GM18508 (cell line): Measurements from ENCODE around the gene PRRC2B.
"Not testable (repeated sequence)": the region's sequence is repeated elsewhere in the genome, so short reads cannot be mapped to it uniquely, and the experiment has no call there.

ENCODE experiments used
- ATAC-seq: cut with Tn5 transposase; IDR thresholded peaks from one replicate; pipeline ENCODE4 v1.9.1; 2021; ENCODE audit warnings: moderate number of reproducible peaks; ENCODE audit not compliant: insufficient read depth, unreplicated experiment

PRRC2B gene

DNA sequence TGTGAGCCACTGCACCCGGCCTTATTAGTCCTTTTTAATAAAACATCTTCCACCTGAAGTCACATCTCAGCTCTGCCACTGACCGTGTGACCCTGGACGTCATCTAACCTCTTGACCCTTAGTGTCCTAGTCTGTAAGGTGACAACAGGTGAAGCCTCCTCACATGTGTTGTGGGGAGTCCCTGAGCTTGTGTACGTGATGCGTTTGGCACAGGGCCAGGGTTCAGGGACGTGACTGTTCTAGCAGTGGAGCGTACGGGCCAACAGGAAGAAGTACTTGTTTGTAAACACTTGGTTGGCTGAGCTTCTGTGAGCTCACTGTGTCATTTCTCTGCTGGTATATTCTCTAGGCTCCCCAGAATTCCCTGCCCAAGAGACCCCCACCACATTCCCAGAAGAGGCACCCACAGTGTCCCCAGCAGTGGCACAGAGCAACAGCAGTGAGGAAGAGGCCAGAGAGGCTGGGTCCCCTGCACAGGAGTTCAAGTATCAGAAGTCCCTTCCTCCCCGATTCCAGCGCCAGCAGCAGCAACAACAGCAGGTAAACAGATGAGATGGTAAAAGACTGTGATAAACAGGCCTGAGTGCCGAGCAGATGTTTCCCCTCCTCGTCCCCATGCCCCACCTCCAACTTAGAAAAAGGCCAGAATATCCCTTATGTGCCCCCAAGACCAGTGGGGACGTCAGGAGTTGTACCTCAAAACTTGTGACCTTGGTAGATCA lies 73.5 kb downstream of the PRRC2B start:
- no peak for ATAC-seq

DNA sequence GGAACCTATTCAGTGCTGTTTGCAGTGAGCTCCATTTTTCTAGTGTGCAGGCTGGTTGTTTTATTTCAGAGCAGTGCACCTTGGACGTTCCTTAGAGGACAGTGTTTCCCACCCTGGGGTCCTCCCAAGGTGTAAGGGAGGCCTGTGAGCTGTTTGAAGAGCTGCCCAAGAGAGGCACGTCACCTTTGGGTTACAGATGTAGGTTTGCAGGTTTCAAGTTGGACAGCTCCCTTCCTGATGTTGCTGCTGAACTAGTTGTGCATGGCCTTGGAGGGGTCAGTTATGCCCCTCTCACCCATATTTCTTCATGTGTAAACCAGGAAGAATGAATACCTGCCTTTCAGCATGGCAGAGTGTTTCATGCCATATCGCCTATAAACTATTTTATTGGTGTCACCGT lies 74.1 kb downstream of the PRRC2B start:
- ATAC-seq: no peak

DNA sequence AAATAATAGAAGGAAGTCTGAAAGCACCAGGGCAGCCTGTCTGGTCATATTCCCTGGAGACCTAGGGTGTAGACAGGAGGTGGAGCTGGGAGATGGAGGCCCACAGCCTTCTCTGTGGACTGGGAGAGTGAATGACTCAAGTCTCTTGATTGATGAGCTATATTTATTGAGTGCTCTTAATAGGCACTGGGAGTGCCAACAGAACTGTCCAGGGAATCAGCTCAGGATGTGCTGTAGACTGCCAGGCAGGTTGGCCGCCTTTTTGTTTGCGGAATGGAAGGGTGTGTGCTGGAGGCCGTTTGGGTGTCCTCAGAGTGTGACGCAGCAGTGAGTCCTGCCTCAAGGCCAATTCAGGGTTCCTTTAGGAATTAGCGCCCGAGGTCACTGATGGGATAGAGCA lies 75.5 kb downstream of the PRRC2B start:
- ATAC-seq: no peak

DNA sequence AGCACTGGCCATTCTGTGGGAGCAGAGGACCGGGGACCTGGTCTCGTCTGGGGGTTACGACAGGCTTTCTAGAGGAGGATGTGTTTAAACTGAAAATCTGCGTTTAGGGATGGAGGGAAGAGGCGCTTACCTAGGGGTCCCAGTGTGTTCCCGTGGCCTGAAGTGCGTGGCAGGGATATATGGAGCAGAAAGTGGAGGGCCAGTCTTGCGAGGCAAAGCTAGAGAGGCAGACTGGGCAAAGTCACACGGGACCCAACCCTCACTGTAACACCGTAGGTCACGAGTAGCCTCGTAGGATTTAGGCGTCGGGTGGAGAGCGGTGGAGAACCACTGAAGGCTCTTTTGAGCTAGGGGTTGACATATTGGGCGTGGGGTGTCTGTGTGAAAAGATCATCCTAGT lies 76.1 kb downstream of the PRRC2B start:
- ATAC-seq: no peak

DNA sequence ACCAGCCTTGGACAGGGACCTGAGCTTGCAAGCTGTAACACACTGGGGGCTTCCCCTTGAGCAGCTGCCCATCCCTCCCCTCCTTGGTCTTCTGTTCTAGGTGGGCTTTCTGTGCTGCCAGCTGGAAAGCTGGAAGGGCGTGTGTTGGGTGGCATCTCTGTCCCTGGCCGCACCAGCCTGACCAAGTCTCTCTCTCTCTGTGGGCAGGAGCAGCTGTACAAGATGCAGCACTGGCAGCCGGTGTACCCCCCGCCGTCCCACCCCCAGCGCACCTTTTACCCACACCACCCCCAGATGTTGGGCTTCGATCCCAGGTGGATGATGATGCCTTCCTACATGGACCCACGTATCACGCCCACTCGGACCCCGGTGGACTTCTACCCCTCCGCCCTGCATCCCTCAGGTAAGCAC lies 76.7 kb downstream of the PRRC2B start:
- no peak for ATAC-seq

DNA sequence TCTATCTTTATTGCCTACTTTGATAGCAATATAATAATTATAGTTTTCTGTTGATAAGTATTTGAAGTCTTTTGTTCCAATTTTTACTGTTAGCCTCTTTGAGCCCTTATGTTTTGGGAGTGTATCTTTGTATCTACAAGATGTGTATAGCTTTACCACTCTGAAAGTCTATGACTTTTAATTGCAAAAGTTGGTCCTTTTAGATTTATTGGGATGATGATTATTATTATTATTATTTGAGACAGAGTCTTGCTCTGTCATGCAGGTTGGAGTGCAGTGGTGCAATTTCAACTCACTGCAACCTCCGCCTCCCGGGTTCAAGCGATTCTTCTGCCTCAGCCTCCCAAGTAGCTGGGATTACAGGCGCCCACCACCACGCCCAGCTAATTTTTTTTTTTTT lies 78.2 kb downstream of the PRRC2B start:
- ATAC-seq: not testable (repeated sequence)

DNA sequence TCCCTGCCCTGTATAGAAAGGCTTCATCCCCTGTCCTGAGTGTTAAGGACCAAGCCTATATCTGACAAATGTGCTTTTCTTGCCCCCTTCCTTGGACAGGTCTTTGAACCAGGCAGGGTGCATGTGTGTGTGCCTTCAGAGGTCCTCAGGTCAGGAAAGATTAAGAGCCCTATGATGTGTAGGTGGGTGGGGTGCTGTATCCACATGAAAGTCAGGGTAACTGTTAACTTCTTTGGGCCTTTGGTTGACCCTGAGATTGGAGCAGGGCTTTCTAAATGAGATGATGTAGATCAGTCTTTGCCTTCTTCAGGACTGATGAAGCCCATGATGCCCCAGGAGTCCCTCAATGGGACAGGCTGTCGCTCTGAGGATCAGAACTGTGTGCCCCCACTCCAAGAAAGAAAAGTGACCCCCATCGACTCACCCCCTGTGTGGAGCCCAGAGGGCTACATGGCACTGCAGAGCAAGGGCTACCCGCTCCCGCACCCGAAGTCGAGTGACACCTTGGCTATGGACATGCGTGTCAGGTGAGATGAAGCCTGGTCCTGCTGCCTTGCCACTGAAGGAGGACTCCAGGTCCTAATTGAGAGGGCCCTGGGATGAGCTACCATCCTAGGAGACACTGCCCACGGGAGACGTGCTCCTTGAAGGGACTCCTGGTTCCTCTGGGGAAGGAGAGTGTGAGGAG lies 79.5 kb downstream of the PRRC2B start:
- ATAC-seq: no peak

DNA sequence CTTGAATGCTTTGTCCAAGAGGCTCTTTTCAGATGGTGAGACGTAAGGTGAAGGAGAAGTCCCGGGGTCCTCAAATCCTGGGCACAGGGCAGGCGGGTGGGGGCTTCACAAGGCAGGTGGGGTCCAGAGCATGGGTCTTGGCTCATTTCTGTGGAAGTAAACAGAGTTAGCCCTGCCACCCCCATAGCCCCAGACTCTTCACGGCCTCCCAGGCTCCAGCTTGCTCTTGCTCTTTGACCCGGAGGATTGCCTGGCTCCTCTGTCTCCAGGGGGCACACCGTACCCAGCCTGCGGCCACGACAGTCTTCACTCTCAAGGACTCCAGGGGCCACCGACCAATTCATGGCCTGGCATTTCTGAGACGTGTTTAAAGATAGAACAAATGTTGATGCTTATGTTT lies 80.0 kb downstream of the PRRC2B start:
- ATAC-seq: no peak

DNA sequence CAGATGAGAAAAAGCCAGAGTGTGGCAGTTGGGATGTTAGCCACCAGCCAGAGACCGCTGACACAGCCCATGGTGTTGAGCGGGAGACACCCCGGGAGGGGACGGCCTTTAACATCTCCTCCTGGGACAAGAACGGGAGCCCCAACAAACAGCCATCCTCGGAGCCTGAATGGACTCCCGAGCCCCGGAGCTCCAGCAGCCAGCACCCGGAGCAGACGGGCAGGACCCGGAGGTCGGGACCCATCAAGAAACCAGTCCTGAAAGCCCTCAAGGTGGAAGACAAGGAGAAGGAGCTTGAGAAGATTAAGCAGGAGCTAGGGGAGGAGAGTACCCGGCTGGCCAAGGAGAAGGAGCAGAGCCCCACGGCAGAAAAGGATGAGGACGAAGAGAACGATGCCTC lies 80.8 kb downstream of the PRRC2B start:
- no peak for ATAC-seq

DNA sequence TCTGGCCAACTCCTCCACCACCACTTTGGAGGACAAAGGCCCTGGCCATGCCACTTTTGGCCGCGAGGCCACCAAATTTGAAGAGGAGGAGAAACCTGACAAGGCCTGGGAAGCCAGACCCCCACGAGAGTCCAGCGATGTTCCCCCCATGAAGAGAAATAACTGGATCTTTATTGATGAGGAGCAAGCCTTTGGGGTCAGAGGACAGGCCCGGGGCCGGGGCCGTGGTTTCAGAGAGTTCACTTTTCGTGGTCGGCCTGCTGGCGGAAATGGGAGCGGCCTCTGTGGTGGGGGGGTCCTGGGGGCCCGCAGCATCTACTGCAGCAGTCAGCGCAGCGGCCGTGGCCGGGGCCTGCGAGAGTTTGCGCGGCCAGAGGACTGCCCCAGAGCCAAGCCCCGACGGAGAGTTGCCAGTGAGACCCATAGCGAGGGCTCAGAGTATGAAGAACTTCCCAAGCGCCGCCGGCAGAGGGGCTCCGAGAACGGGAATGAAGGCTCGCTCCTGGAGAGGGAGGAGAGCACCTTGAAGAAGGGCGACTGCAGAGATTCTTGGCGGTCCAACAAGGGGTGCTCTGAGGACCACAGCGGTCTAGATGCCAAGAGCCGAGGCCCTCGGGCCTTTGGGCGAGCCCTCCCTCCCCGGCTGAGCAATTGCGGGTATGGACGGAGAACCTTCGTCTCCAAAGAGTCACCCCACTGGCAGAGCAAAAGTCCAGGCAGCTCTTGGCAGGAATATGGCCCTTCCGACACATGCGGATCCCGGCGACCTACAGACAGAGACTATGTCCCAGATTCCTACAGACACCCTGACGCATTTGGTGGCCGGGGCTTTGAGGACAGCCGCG lies 81.4 kb downstream of the PRRC2B start:
- ATAC-seq: no peak

DNA sequence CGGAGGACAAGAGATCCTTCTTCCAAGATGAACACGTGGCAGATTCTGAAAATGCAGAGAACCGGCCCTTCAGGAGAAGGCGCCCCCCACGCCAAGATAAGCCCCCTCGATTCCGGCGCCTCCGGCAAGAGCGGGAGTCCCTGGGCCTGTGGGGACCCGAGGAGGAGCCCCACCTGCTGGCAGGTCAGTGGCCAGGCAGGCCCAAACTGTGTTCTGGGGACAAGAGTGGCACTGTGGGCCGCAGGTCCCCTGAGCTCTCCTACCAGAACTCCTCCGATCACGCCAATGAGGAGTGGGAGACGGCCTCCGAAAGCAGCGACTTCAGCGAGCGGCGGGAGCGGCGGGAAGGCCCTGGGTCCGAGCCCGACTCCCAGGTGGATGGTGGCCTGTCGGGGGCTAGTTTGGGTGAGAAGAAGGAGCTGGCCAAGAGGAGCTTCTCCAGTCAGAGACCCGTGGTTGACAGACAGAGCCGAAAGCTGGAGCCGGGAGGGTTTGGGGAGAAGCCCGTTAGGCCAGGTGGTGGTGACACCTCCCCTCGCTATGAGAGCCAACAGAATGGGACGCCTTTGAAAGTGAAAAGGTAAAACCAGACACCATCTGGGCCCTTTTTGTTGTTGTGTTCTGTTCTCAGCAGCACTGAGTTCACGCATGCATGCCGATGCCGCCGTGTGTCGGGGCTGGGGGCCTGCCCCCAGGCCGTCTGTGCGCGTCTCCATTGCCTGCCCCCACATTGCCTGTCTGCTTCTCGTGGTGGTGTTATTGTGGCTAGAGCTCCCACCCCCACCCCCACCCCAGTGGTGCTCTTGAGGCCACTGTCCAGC lies 82.3 kb downstream of the PRRC2B start:
- ATAC-seq: no peak

DNA sequence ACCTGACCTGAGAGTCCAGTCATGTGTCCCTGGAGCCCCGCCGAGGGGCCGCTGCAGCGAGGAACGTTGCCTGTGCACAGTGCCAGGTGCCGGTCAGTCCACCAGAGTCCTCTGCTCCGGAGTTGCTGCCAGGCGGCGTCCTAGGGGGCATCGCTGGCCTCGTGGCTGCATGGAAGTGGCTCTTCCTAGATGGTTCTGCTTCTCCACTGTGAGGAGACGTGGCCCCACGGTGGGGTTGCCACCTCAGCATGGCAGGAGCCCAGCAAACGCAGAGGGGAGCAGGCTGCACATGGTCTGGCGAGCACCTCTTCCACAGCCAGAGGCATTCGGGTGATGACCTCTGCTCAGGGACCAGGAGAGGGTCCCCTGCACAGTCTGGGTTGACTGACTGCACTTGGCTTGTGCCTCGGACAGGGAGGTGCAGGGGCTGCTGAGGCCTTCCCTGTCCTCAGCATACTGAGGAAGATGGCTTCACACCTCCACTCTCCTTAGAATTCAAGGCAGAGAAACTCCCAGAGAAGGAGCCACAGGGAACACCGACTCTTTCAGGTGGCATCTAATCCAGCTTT lies 83.0 kb downstream of the PRRC2B start:
- no peak for ATAC-seq

DNA sequence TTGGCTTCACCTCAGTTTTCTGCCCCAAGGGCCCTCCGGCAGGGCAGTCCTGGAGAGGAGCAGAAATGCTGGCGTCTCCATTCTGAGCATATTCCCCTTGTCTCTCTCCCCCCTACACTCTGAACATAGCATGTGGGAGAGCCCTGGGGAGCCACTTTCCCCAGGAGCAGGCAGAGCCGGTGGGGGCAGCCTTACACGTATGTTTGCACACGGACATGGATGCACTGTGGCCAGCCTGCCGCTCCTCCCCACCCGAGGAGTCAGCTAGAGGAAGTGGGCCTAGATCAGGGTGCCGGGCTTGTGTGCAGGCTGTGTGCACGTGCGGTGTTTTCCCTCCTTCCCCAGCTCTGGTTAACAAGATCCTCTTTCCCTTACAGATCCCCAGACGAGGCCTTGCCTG lies 83.5 kb downstream of the PRRC2B start:
- ATAC-seq: no peak

DNA sequence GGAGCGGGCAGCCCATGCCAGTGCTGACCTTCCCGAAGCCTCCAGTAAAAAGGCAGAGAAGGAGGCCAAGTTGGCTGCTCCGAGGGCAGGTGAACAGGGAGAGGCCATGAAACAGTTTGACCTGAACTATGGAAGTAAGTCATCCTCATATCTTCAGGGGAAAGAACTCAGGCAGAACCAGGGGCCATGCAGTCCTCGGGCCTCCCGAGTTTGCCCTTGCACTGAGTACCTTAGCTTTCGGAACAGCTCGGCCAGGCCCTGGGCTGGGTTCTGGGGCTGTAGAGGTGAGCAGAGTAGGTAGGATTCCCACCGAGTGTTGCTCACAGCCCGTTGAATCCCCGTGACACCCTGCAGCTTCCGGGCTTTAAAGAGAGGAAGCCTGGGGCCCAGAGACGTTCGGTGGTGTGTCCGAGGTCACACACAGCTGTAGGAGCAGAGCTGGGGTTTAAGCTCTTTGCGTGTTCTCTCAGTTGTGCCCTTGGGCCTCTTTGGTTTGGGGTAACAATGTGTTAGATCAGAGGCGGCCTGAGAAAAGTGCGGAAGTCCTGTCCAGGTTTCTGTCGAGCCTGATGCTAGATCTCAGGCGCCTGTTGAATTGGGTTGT lies 84.0 kb downstream of the PRRC2B start:
- no peak for ATAC-seq

DNA sequence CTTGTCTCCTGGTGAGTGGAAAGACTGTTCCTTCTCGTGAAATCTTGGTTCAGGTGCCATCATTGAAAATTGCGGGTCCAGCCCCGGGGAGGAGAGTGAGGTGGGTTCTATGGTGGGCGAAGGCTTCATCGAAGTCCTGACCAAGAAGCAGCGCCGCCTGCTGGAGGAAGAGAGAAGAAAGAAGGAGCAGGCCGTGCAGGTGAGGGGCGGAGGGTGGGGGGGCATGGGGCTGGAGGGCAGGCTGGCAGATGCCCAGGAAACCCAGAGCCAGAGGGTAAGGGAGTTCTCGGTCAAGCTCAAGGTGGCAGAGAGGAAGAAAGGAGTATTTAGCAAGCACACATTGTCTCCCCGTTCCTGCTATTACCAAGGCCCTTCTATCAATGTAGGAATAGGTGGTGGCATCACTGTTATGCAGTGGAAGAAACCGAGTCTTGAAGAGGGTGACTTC lies 84.6 kb downstream of the PRRC2B start:
- no peak for ATAC-seq

DNA sequence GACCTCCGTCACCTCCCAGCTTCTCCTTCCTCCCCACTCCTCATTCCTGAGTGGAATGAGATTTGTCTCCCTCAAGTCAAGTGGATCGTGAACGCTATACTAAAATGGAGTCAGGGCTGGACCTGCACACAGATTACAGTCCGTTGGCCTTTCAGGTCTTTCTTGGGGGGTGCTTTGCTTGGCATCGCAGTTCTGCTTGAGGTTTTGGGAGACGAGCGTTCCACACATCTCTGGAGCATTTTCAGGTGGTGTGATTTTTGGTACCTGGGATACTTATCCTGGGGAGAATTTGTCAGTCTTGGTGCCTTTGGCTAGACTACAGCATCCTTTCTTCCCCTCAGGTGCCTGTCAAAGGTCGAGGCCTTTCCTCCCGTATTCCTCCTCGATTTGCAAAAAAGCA lies 85.0 kb downstream of the PRRC2B start:
- no peak for ATAC-seq

DNA sequence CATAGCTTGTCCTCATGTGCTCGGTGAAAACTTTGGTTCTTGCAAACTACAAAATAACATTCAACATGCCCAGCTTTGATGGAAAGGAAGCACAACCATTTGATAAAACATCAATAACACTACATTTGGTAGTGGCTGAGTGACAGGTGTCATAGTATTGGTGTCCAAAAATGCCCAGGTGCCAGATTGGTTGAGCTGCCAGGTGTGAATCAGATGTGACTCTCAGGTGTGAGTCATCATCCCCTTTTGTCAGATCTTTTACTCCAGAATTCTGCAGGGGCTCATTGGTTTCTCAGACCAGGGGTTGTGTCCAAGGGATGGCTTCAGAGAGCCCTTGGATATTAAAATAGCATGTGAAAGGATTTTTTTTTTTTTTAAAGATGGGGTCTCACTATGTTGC lies 86.4 kb downstream of the PRRC2B start:
- ATAC-seq: no peak

DNA sequence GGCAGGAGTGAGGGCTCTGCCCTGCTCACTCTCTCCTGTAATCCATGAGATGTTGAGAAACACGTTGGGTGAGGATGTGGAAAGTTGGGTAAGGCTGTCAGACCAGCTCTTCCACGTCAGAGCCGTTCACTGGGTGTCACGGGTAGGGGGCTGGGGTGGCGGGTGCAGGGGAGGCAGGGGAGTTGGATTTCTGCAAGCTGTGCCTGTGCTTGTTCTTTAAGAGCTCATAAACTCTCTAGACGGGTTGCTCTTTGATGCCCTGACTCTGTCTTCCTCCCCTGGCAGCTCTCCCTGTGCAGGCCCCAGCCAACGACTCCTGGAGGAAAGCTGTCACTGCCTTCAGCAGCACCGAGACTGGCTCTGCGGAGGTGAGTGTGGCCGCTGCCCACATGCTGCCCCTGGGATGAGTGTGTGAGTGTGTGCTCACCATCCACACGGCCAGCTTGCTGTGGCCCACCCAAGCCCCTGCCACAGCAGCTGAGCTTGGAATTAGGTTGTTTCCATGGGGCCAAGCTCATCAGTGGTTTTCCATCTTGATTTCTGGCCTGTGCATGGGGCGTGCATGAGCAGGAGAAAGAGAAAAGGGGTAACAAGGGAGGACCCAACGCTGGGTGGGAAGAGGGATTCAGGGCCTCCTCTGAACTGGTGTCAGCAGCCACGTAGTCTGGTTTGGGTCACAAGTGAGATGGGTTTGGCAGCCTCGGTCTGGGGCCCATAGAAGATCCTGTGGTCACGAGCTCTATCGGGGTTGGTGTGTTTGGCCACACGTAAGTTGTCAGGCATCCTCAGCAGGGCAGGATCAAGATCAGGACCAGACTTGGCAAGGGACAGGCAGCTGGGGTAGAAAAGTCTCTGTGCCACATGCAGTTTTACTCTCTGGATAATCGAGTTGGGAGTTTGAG lies 87.8 kb downstream of the PRRC2B start:
- no peak for ATAC-seq
